Stimulated activated CD8-positive, alpha-beta memory T cell treated with anti-CD3 and anti-CD28 coated beads, Interleukin-4, amount 100 ng/mL, for 1 hour (primary cell): Measurements from ENCODE around the gene SCYGR6.
A peak's percentile ranks its signal among the peaks of the same experiment; 100 is the strongest.
"Not testable (repeated sequence)": the region's sequence is repeated elsewhere in the genome, so short reads cannot be mapped to it uniquely, and the experiment has no call there.

Source experiments
- DNase-seq, 2 donors: peaks; one replicate each; pipeline ENCODE4 v3.0.0-alpha.2; 2020; ENCODE audit warnings: low read depth in 2 of 2, low spot score in 1 of 2

Gene SCYGR6

GRCh38 chr2:227724394-227725039 is at the start of gene SCYGR6:
Gene SCYGR6 (minus strand): TSS chr2:227724757. CDS start chr2:227724757, 0 bp downstream.
- DNase-seq: no peak

- no peak for DNase-seq
Measured at GRCh38 chr2:227774011-227774624, 49.6 kb upstream of the SCYGR6 start.

- DNase-seq: no peak
Measured at GRCh38 chr2:227772932-227773331, 48.4 kb upstream of the SCYGR6 start.

GRCh38 chr2:227772197-227772661 is 47.7 kb upstream of the SCYGR6 start:
- DNase-seq: no peak

- no peak for DNase-seq
Measured at GRCh38 chr2:227767830-227768229, 43.3 kb upstream of the SCYGR6 start.

- peak; percentile 8 to 17 for DNase-seq
Measured at GRCh38 chr2:227766373-227766883, 41.9 kb upstream of the SCYGR6 start.

- no peak for DNase-seq
Measured at GRCh38 chr2:227765788-227766372, 41.3 kb upstream of the SCYGR6 start.

- DNase-seq: no peak
Measured at GRCh38 chr2:227761740-227762476, 37.4 kb upstream of the SCYGR6 start.

- no peak for DNase-seq
Measured at GRCh38 chr2:227759411-227760118, 35.0 kb upstream of the SCYGR6 start.

- not testable (repeated sequence) for DNase-seq
Measured at GRCh38 chr2:227756261-227756660, 31.7 kb upstream of the SCYGR6 start.

GRCh38 chr2:227748079-227748478 is 23.5 kb upstream of the SCYGR6 start:
- no peak for DNase-seq

GRCh38 chr2:227745594-227745993 is 21.0 kb upstream of the SCYGR6 start, which contains the start of gene SCYGR8:
Gene SCYGR8 (plus strand): TSS chr2:227745894. CDS start chr2:227745894, 0 bp downstream.
- no peak for DNase-seq

GRCh38 chr2:227740705-227741104 is 16.1 kb upstream of the SCYGR6 start:
- not testable (repeated sequence) for DNase-seq

GRCh38 chr2:227739351-227739750 is 14.8 kb upstream of the SCYGR6 start:
- DNase-seq: no peak

GRCh38 chr2:227728035-227728434 is 3.5 kb upstream of the SCYGR6 start, which contains the start of gene SCYGR7:
Gene SCYGR7 (plus strand): TSS chr2:227728335. CDS start chr2:227728335, 0 bp downstream.
- no peak for DNase-seq

GRCh38 chr2:227722821-227723220 is 1.7 kb downstream of the SCYGR6 start:
- DNase-seq: not testable (repeated sequence)

- no peak for DNase-seq
Measured at GRCh38 chr2:227720680-227721079, 3.9 kb downstream of the SCYGR6 start.

GRCh38 chr2:227719641-227720040 is 4.9 kb downstream of the SCYGR6 start:
- DNase-seq: no peak

GRCh38 chr2:227717687-227718567 is 6.6 kb downstream of the SCYGR6 start, which contains the start of gene SLC19A3:
Gene SLC19A3 (minus strand): TSS chr2:227718028. CDS start chr2:227702318, 15,710 bp downstream.
- no peak for DNase-seq
